Dedifferentiated amniotic fluid mesenchymal stem cell (primary cell): ENCODE data around the gene MAP4K4.

ENCODE experiments used
- DNase-seq: peaks from one replicate; pipeline ENCODE4 v3.0.0-alpha.2; 2016; ENCODE audit errors: extremely low spot score

MAP4K4 gene

GRCh38 chr2:101790857-101791256 is 93.3 kb downstream of the MAP4K4 start:
- peak; percentile 50 for DNase-seq

- DNase-seq = no peak
Observed at GRCh38 chr2:101792208-101792607, 94.7 kb downstream of the MAP4K4 start.

- DNase-seq = no peak
Observed at GRCh38 chr2:101793277-101793969, 95.9 kb downstream of the MAP4K4 start.

GRCh38 chr2:101794141-101794540 is 96.6 kb downstream of the MAP4K4 start:
- DNase-seq = no peak

GRCh38 chr2:101795033-101795432 is 97.5 kb downstream of the MAP4K4 start:
- DNase-seq = no peak

GRCh38 chr2:101796825-101797600 is 99.5 kb downstream of the MAP4K4 start:
- no peak for DNase-seq

- no peak for DNase-seq
Observed at GRCh38 chr2:101801496-101801895, 104.0 kb downstream of the MAP4K4 start.

GRCh38 chr2:101802329-101802728 is 104.8 kb downstream of the MAP4K4 start:
- DNase-seq = no peak

- DNase-seq = no peak
Observed at GRCh38 chr2:101803128-101803527, 105.6 kb downstream of the MAP4K4 start.

GRCh38 chr2:101803945-101804696 is 106.6 kb downstream of the MAP4K4 start:
- no peak for DNase-seq

- no peak for DNase-seq
Observed at GRCh38 chr2:101805152-101806088, 107.9 kb downstream of the MAP4K4 start.

- DNase-seq = peak; percentile 51
Observed at GRCh38 chr2:101806123-101806522, 108.6 kb downstream of the MAP4K4 start.

- DNase-seq = no peak
Observed at GRCh38 chr2:101806701-101807100, 109.2 kb downstream of the MAP4K4 start.

- DNase-seq = no peak
Observed at GRCh38 chr2:101807242-101807641, 109.7 kb downstream of the MAP4K4 start.

- DNase-seq = no peak
Observed at GRCh38 chr2:101808006-101808562, 110.6 kb downstream of the MAP4K4 start.

GRCh38 chr2:101809698-101810097 is 112.2 kb downstream of the MAP4K4 start:
- DNase-seq = no peak

GRCh38 chr2:101811226-101812015 is 113.9 kb downstream of the MAP4K4 start:
- DNase-seq = no peak

GRCh38 chr2:101812226-101812625 is 114.7 kb downstream of the MAP4K4 start:
- DNase-seq = no peak

- DNase-seq = no peak
Observed at GRCh38 chr2:101814752-101815151, 117.2 kb downstream of the MAP4K4 start.

GRCh38 chr2:101815154-101815553 is 117.6 kb downstream of the MAP4K4 start:
- no peak for DNase-seq
